Measurements from ENCODE around the gene SUCO.

The SUCO gene

GRCh38 chr1:172661107-172661506 lies 128.2 kb downstream of the SUCO start:
- H3K4me3 ChIP-seq (ENCODE audit: low read depth, low read length): no peak overlapping the region
- H3K27me3 ChIP-seq (ENCODE audit: control insufficient read depth, insufficient read depth, low read length): no peaks in the 10 kb centered on the region
- no peaks in the 10 kb centered on the region for H3K4me1 ChIP-seq (ENCODE audit: control insufficient read depth, insufficient read depth, low read length)
- no peak overlapping the region for H3K9ac ChIP-seq (ENCODE audit: low read depth, low read length)
- H3K9me3 ChIP-seq (ENCODE audit: control insufficient read depth, insufficient read depth, low read length): no peaks in the 10 kb centered on the region
- H3K36me3 ChIP-seq (ENCODE audit: control insufficient read depth, insufficient read depth, low read length): no peaks in the 10 kb centered on the region

Data from iPS-15b (cell line).